Uterus (tissue), 2 donors: ENCODE data around the gene MACC1.

Source experiments
- POLR2A ChIP-seq, 2 donors: fragments of 450-650 bp; IDR thresholded peaks; one replicate each; pipeline ENCODE4 v1.6.1; 2016; ENCODE audit warnings: antibody characterized with exemption in 2 of 2, mild to moderate bottlenecking in 1 of 2, moderate library complexity in 1 of 2
- TF ChIP-seq, protein P1 (sequence below), 4 experiments: fragments of 200-600 bp in 2 of 4; fragments of 450-650 bp in 2 of 4; sonication (generic) in 2 of 4; IDR thresholded peaks; one replicate each; pipeline ENCODE4 v1.5.1; 2016 to 2019; ENCODE audit warnings: antibody characterized with exemption in 4 of 4, mild to moderate bottlenecking in 2 of 4, moderate library complexity in 1 of 4

DNA sequence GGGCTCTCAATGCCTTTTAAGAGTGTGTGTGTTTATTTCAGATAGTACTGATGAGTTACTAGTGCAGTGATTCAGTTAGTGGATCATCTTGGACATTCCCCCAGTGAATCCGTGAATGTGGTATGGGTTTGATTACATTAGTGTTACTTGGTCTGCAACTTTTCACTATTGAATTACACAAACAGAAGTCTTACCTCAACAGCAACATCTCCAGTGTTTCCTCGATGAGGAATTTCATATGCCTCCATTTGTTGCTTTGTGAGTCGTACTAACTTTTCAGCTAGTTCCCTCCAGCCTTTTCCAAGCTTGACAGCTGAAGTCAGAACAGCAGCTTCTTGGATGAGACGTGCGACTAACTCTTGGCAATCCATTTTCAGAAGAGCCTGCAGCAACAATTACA, 63.2 kb downstream of the MACC1 start:
- TF ChIP-seq, protein P1, sequence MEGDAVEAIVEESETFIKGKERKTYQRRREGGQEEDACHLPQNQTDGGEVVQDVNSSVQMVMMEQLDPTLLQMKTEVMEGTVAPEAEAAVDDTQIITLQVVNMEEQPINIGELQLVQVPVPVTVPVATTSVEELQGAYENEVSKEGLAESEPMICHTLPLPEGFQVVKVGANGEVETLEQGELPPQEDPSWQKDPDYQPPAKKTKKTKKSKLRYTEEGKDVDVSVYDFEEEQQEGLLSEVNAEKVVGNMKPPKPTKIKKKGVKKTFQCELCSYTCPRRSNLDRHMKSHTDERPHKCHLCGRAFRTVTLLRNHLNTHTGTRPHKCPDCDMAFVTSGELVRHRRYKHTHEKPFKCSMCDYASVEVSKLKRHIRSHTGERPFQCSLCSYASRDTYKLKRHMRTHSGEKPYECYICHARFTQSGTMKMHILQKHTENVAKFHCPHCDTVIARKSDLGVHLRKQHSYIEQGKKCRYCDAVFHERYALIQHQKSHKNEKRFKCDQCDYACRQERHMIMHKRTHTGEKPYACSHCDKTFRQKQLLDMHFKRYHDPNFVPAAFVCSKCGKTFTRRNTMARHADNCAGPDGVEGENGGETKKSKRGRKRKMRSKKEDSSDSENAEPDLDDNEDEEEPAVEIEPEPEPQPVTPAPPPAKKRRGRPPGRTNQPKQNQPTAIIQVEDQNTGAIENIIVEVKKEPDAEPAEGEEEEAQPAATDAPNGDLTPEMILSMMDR (IDR thresholded peaks at IDR 0.05) = no peak
- TF ChIP-seq POLR2A (IDR thresholded peaks at IDR 0.05) = no peak
